HG03378 (cell line): ENCODE measurements around the gene SMAD1.

Experiments
- ATAC-seq: cut with Tn5 transposase; IDR thresholded peaks from one replicate; pipeline ENCODE4 v1.9.1; 2021; ENCODE audit warnings: mild to moderate bottlenecking, moderate library complexity; ENCODE audit not compliant: unreplicated experiment

The SMAD1 gene

GRCh38 chr4:145481164-145481941 is at the start of gene SMAD1:
Gene SMAD1 (plus strand): TSS chr4:145481853. CDS start chr4:145514614, 32,761 bp downstream.
- ATAC-seq, result no peak

GRCh38 chr4:145433684-145434083 is 48.0 kb upstream of the SMAD1 start:
- ATAC-seq, result no peak

GRCh38 chr4:145435646-145436045 is 46.0 kb upstream of the SMAD1 start:
- no peak for ATAC-seq

GRCh38 chr4:145436114-145436513 is 45.5 kb upstream of the SMAD1 start:
- no peak for ATAC-seq

DNA sequence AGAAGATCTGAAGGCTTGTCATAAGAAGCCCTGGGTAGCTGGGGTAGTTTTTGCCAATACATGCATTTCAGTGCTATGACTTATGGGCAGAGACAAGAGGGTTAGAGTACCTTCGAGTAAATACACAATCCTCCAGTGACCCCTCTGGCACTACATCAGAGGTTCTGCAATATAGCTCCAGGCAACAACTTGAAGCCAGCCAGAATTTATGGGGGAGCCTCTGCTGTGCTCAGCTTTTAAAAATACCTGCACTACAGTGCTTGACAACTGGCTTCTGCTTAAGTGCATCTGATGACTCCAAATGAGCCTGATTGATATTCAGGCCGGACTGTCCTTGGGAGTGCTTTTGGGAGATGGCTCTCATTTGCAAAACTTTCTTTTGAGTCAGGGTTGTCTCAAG is 44.9 kb upstream of the SMAD1 start:
- no peak for ATAC-seq

GRCh38 chr4:145437466-145437865 is 44.2 kb upstream of the SMAD1 start:
- no peak for ATAC-seq

GRCh38 chr4:145438298-145438697 is 43.4 kb upstream of the SMAD1 start:
- no peak for ATAC-seq

DNA sequence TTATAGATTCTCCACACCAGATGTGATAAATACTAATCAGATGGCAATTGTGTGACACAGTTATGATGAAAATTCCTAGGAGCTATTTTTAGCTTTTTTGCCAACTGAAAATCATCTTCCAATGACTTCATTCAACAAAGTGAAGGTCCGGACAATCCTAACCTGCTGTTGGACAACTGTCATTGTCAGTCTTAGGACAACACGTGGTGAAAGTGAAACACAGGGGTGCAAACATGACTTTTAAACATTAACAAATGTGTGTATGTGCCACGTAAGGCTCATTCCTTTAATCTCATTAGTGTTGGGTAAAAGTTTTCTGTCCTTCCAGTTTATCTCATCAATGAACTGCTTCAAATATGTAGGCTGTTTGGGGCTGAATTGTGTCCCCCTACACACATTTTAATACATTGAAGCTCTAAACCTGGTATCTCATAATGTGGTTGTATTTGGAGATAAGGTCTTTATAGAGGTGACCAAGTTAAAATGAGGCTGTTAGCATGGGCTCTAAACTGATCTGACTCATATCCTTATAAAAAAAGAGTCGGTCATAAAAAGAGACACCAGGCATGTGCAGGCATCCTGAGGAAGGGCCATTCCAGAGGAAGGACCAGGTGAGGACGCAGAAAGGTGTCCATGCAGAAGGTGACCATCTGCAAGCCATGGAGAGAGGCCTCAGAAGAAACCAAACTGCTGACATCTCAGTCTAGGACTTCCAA is 41.2 kb upstream of the SMAD1 start:
- no peak for ATAC-seq

DNA sequence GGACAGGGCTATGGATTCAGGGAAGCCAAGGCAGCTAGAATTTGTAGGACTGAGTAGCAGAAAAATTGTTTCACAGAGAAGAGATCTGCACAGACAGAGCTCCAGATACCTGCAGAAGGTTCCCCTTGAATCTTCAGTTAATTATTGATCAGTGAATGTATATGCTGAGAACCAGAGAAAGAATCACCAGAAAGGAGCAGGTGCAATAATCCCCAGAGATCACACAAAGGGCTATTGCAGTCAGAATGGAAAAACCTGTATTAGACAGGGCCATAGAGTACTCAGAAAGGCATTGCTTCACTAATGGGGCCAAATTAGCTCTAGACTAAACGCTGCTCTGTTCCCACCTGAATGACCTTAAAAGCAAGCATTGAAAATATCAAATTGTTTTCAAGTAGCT is 35.5 kb upstream of the SMAD1 start:
- peak; percentile 92 for ATAC-seq

GRCh38 chr4:145451895-145452294 is 29.8 kb upstream of the SMAD1 start:
- ATAC-seq, result no peak

- no peak for ATAC-seq
These were observed 29.0 kb upstream of the SMAD1 start for GRCh38 chr4:145452447-145453162.

DNA sequence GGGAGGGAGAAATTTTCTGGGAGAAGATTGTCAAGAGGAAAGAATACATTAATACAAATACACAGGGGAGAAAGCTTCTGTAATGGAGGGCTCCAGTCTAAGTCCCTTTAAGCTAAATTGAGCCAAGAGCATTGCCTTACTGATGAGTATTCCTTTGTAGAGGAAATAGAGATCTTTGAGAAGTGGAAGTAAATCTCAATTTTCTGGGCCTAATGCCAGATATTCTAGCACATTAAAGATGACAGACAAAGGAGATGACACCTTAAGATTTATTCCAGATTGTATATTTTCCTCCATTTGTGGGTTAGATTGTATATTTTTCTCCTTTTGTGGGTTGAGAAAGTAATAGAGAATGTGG is 28.5 kb upstream of the SMAD1 start:
- ATAC-seq, result no peak

- no peak for ATAC-seq
These were observed 8.4 kb upstream of the SMAD1 start for GRCh38 chr4:145473203-145473602.

- no peak for ATAC-seq
These were observed 1.4 kb upstream of the SMAD1 start for GRCh38 chr4:145480257-145480656.

DNA sequence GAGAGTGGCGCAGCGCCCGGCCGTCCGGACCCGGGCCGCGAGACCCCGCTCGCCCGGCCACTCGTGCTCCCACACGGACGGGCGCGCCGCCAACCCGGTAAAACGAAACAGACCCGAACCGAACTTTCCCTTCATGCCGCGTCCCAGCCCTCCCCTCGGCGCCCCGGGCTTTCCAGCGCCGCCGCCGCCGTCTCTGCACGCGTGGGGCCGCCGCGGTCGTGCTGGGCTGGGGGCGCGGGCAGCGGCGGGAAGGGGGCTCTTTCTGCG is 222 bp downstream of the SMAD1 start:
- ATAC-seq, result no peak

DNA sequence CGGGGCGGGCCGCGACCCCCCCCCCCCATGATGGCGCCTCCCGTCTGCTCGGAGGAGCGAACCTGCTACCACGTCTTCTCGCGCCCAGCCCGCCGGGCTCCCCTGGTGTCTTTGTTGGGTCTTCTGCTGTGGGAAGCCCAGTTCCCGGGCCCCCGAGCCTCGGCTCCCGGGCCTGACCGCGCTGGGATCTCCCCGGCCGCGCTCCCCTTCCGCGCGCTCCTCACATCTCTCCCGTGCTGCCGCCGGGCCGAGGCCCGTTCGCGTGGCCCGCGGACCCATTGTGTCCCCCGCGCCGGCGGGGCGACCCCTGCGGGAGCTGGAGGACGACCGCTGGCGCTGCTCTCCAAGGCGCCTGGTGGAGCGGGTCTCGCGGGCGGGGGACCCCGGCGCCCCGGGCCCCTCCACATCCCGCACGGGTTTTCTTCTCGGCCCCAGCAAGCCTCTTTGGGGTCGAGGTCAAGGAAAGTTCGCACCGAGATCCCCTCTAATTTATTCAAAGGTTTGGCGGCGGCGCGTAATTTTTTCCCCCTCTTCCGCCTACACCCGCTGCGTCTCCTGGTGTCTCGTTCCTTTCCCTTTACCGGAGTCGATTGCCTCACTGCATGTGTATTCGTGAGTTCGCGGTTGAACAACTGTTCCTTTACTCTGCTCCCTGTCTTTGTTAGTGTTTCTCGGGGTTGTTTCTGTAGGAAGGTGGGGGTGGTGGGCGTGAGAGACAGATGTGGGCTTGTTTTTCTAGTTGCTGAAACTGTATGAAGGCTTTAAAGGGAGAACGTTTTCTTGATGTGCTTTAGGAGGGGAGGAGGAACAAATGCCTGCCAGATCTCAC is 770 bp downstream of the SMAD1 start:
- ATAC-seq, result no peak

DNA sequence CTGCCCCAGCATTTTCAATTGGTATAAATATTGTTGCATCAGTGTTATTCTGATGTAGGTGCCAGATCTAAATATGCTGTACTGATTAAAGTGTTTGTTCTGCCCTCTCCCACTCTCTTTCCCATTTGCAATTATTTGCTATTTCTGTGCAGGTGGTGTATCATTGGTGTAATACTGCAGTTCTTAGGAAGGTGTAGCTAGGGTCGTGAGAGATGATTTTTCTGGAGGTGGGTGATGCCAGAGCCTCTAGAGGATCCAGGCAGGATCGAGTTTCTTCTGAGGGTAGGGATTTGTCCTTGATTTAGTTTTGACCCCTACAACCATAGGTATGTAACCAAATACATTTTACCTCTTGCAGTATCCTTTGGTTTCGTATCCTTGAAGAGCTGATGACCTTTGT is 1.9 kb downstream of the SMAD1 start:
- ATAC-seq, result no peak

GRCh38 chr4:145484225-145484846 is 2.7 kb downstream of the SMAD1 start:
- no peak for ATAC-seq

GRCh38 chr4:145485120-145485519 is 3.5 kb downstream of the SMAD1 start:
- ATAC-seq, result no peak

- no peak for ATAC-seq
These were observed 5.0 kb downstream of the SMAD1 start for GRCh38 chr4:145486603-145487002.

GRCh38 chr4:145487631-145488030 is 6.0 kb downstream of the SMAD1 start:
- ATAC-seq, result peak; percentile 99
